HEK293T (cell line): Measurements from ENCODE around the gene CTNNA1.

Source experiments
- ARNT ChIP-seq: fragments of 450-650 bp; IDR thresholded peaks from 2 replicates; pipeline ENCODE4 v1.6.1; 2017; ENCODE audit warnings: mild to moderate bottlenecking
- BHLHE40 ChIP-seq: fragments of 450-650 bp; IDR thresholded peaks from 2 replicates; pipeline ENCODE4 v1.6.1; 2016; ENCODE audit warnings: mild to moderate bottlenecking, moderate library complexity, borderline replicate concordance
- CTBP1 ChIP-seq: fragments of 450-650 bp; IDR thresholded peaks from 2 replicates; pipeline ENCODE4 v1.6.1; 2016; ENCODE audit warnings: borderline replicate concordance
- FOXA1 ChIP-seq: fragments of 450-650 bp; IDR thresholded peaks from 2 replicates; pipeline ENCODE4 v1.6.1; 2016; ENCODE audit warnings: mild to moderate bottlenecking
- FOXK2 ChIP-seq: fragments of 450-650 bp; IDR thresholded peaks from 2 replicates; pipeline ENCODE4 v1.6.1; 2016; ENCODE audit warnings: mild to moderate bottlenecking
- FOXM1 ChIP-seq: fragments of 450-650 bp; IDR thresholded peaks from 2 replicates; pipeline ENCODE4 v1.6.1; 2017; ENCODE audit warnings: mild to moderate bottlenecking, borderline replicate concordance
- HDGF ChIP-seq: fragments of 450-650 bp; IDR thresholded peaks from 2 replicates; pipeline ENCODE4 v1.6.1; 2017; ENCODE audit warnings: antibody characterized with exemption, borderline replicate concordance
- L3MBTL2 ChIP-seq: fragments of 450-650 bp; conservative IDR thresholded peaks from 2 replicates; pipeline ENCODE4 v1.6.1; 2016; ENCODE audit warnings: mild to moderate bottlenecking
- LEF1 ChIP-seq: fragments of 450-650 bp; IDR thresholded peaks from 2 replicates; pipeline ENCODE4 v1.6.1; 2017; ENCODE audit warnings: mild to moderate bottlenecking, borderline replicate concordance
- NFRKB ChIP-seq: fragments of 450-650 bp; IDR thresholded peaks from 2 replicates; pipeline ENCODE4 v1.6.1; 2016; ENCODE audit warnings: mild to moderate bottlenecking, moderate library complexity
- PKNOX1 ChIP-seq: fragments of 450-650 bp; IDR thresholded peaks from 2 replicates; pipeline ENCODE4 v1.6.1; 2016
- SP1 ChIP-seq: fragments of 450-650 bp; IDR thresholded peaks from 2 replicates; pipeline ENCODE4 v1.6.1; 2017
- ZNF384 ChIP-seq: fragments of 450-650 bp; IDR thresholded peaks from 2 replicates; pipeline ENCODE4 v1.6.1; 2016

GRCh38 chr5:138965626-138966025 lies 212.4 kb downstream of the CTNNA1 start:
- TF ChIP-seq LEF1: no peak
- TF ChIP-seq ZNF384: no peak
- no peak for TF ChIP-seq BHLHE40
- no peak for TF ChIP-seq FOXM1
- no peak for TF ChIP-seq L3MBTL2
- TF ChIP-seq HDGF: no peak
- no peak for TF ChIP-seq PKNOX1
- TF ChIP-seq FOXA1: no peak
- no peak for TF ChIP-seq SP1
- TF ChIP-seq NFRKB: no peak
- no peak for TF ChIP-seq FOXK2
- no peak for TF ChIP-seq CTBP1
- no peak for TF ChIP-seq ARNT
